ENCODE measurements around the gene CCDC192.

GRCh38 chr5:127680595-127680994, 22.6 kb upstream of the CCDC192 start:
- TF ChIP-seq POLR2AphosphoS5 (IDR thresholded peaks at IDR 0.05; ENCODE audit: insufficient read depth in 1 of 2, low read depth in 1 of 2) (no peak), CTCF (IDR thresholded peaks at IDR 0.05) (no peak), POLR2A (IDR thresholded peaks at IDR 0.05) (no peak)

Measured in vagina (tissue), 2 donors.